Muscle of leg (tissue), 11 donors: ENCODE results near the gene PLD4. TPM values are rescaled to one million over a fixed set of nuclear protein-coding genes. Genes with fewer than 3 reads are reported as not detected.
A peak's percentile ranks its signal among the peaks of the same experiment; 100 is the strongest.

ENCODE experiments used
- DNase-seq: peaks from one replicate; pipeline ENCODE4 v3.0.0; 2013
- H3K27ac ChIP-seq: one replicate; pipeline ENCODE4 v1.5.1; 2013; ENCODE audit warnings: mild to moderate bottlenecking, low read length, control low read depth
- H3K27me3 ChIP-seq: one replicate; pipeline ENCODE4 v1.6.1; 2013; ENCODE audit warnings: low read length; ENCODE audit not compliant: control insufficient read depth, insufficient read depth
- H3K36me3 ChIP-seq: one replicate; pipeline ENCODE4 v1.6.1; 2013; ENCODE audit warnings: low read length; ENCODE audit not compliant: control insufficient read depth, insufficient read depth
- H3K4me1 ChIP-seq: one replicate; pipeline ENCODE4 v1.6.1; 2013; ENCODE audit warnings: low read length; ENCODE audit not compliant: control insufficient read depth, insufficient read depth
- H3K4me3 ChIP-seq: one replicate; pipeline ENCODE4 v1.5.1; 2013; ENCODE audit warnings: low read length, control low read depth
- H3K9me3 ChIP-seq: replicated peaks from 2 replicates; pipeline ENCODE4 v1.6.1; 2013; ENCODE audit warnings: low read depth, low read length; ENCODE audit not compliant: control insufficient read depth
- WGBS: methylation state at CpG from one replicate; pipeline ENCODE4 v1.1.5; 2013; ENCODE audit warnings: missing lambda C conversion rate; ENCODE audit not compliant: insufficient coverage; 5-methylcytosine and 5-hydroxymethylcytosine counted together
- polyA plus RNA-seq, 8 donors: library from polyadenylated mRNA; unstranded; fragments of 120-200 nt; gene quantifications; one replicate each; pipeline versions ENCODE4 v1.2.1 to v1.2.3, GENCODE V29; 2013; ENCODE audit warnings: inconsistent platforms in 1 of 8, low replicate concordance in 1 of 8; ENCODE audit not compliant: insufficient read length in 8 of 8, insufficient read depth in 1 of 8
- total RNA-seq: library from RNA; stranded (reverse); fragments of 120-200 nt; gene quantifications from one replicate; pipeline ENCODE4 v1.2.4, GENCODE V29; 2013

PLD4 gene
- total and polyA plus RNA-seq, 9 donors, result 3.1 to 9.7 (median 6.3) TPM

DNA sequence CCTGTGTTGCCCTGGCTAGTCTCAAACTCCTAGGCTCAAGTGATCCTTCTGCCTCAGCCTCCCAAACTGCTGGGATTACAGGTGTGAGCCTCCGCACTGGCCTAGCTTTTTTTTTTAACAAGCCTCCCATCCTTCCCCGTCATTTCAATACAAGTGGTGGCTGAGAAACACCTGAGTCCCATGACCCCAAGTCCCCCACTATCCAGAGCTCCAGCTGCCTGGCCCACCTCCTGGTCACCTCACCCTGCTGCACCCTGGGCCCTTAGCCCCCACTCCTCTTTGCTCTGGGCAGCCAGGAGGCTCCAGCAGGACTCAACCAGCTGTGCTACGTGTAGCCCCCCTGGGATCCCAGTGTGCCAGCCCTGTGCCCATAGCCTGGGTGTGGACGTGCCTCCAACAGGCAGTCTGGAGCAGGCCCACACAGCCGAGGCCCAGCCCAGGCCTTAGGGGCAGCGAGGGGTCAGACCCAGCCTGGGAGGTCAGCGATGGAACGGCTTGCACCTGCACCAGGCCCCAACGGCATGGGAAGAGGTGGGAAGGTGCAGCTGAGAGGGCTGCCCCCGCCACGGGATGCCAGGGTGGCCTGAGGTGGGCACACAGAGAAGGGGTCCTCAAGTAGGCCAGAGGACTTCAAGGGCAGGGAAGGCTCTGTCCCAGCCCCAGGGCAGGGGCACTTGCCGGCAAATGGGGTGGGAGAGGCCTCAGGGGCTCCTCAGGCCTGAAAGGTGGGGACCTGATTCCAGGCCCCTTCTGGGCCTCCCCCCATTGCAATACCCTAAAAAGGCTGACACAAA is 47.0 kb downstream of the PLD4 start:
- H3K36me3 ChIP-seq, result no peaks in the 10 kb centered on the region
- no peak overlapping the region for H3K4me3 ChIP-seq
- 79% methylated on average over 10 of the region's 12 CpGs for WGBS
- H3K27ac ChIP-seq, result peak overlapping the region; percentile 40
- DNase-seq, result peak; percentile 10
- H3K9me3 ChIP-seq, result no peaks in the 10 kb centered on the region
- peaks cover 19% of the 10 kb centered on the region for H3K27me3 ChIP-seq
- H3K4me1 ChIP-seq, result peaks cover 87% of the 10 kb centered on the region

DNA sequence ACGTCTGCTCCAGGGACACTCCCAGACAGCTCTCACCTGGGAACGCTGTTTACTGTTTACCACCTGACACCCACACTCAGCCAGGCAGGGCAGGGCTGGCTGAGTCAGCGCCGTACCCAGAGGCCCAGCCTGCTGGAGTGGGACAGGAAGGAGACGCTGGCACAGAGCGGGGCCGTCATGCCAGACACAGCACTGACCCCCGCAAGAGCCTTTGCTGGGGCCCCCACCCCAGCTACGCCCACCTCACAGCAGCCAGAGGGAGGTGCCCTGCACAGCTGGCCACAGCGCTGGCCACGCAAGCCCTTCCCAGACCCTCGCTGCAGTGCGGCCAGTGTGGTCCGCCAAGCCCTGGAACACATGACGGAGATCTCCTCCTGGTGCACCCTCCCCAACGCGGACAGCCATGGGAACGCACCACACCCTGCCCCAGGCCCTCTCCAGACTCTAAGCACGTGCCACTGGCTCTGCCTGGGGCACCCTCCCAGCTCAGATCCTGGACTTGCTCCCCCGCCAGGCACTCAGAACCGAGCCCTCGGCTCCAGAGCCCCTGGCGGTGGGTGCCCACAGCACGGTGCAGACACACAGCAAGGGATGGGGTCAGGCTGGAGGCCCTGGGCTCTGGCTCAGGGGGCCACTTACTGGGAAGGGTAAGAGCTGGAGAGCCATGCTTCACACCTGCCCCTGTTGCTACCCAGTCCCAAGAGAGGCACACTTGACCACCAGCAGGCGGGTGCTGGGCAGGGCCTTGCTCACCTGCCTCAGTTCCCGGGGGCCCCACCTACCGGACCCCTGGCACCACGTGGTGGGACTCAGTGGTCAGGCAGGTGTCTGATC is 47.8 kb downstream of the PLD4 start:
- WGBS, result 66% methylated on average over 20 of the region's 28 CpGs
- Histone ChIP-seq H3K27ac (peak overlapping the region; percentile 78), H3K27me3 (peaks cover 21% of the 10 kb centered on the region), H3K4me3 (no peak overlapping the region), H3K36me3 (no peaks in the 10 kb centered on the region), H3K9me3 (no peaks in the 10 kb centered on the region), H3K4me1 (peaks cover 87% of the 10 kb centered on the region)
- DNase-seq, result peak; percentile 73

DNA sequence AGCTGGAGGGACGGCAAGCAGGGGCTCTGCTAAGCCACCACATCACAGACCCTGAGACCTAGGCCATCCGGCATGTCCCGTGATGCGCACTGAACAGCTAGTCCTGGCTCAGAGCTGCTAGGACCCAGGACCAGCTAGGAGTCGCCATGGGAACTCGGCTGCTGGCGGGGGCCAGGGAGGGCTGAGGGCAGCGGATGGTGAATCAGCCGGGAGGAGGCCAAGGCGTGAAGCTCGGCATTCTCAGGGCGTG is 48.4 kb downstream of the PLD4 start:
- peak; percentile 79 for DNase-seq

DNA sequence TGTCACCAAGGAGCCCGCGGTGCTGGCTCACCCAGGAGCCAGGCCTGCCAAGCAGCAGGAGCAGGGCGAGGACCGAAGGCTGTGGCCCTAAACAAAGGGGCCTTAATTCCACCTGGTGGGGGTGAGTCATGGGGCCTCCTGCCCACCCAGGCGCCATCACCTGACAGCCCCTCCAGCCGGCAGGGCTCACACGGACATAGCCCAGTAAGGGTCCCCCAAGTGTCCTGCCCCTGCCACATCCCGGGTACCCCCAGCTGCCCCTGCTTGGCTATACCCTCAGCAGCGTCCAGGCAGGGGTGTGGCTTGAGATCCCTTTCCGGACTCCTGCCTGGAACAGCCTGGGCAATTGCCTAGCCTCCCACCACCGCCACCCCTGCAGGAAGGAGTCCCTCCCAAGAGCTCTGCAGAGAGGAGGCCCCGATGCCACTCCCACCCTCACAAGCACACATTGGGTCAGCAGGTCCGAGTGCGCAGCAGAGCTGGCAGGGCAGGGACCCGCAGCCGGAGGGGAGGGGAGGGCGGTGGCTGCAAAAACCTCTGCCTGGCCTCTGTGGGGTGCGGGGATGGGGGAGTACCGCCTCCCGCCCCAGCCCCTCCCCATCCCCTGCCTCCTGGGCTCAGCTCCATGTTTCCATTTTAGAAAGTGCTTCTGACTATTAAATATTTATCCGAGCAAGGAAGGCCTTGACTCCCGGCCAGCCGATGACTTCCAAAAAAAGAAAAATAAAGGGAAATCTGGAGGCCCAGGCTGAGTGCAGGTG is 48.9 kb downstream of the PLD4 start:
- H3K27ac ChIP-seq, result peak overlapping the region; percentile 78
- no peak overlapping the region for H3K4me3 ChIP-seq
- peaks cover 82% of the 10 kb centered on the region for H3K4me1 ChIP-seq
- peak; percentile 95 for DNase-seq
- H3K9me3 ChIP-seq, result no peaks in the 10 kb centered on the region
- 29% methylated on average over 12 of the region's 23 CpGs for WGBS
- peaks cover 20% of the 10 kb centered on the region for H3K27me3 ChIP-seq
- no peaks in the 10 kb centered on the region for H3K36me3 ChIP-seq

More for the DNA sequence above, 48.4 kb downstream of the PLD4 start:
- peaks cover 84% of the 10 kb centered on the region for H3K4me1 ChIP-seq
- H3K36me3 ChIP-seq, result no peaks in the 10 kb centered on the region
- H3K27me3 ChIP-seq, result peaks cover 22% of the 10 kb centered on the region
- H3K9me3 ChIP-seq, result no peaks in the 10 kb centered on the region
- H3K27ac ChIP-seq, result peak overlapping the region; percentile 78
- 58% methylated on average over 8 of the region's 12 CpGs for WGBS
- H3K4me3 ChIP-seq, result no peak overlapping the region

DNA sequence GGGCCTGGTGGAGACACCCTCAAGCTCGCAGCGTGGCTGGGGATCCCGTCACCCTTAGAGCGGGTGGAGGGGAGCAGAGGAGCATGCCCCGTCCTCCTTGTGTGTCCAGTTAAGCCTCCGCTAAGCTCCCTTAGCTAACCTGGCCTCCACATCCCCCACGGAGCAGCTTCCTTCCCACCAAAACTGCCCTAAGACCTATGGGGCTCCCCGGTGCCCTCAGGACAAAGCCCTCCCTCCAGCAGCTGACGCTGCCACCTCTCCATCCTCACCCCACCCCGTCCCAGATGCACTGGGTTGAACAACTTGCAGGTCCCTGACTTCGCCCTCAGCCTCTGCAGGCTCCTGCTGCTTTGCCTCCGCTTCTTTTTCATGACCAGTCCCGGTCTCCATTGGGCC is 49.5 kb downstream of the PLD4 start:
- H3K4me3 ChIP-seq, result no peak overlapping the region
- WGBS, result 57% methylated on average over 9 of the region's 13 CpGs
- H3K27ac ChIP-seq, result peak overlapping the region; percentile 72
- peaks cover 19% of the 10 kb centered on the region for H3K27me3 ChIP-seq
- H3K9me3 ChIP-seq, result no peaks in the 10 kb centered on the region
- peaks cover 82% of the 10 kb centered on the region for H3K4me1 ChIP-seq
- DNase-seq, result no peak
- no peaks in the 10 kb centered on the region for H3K36me3 ChIP-seq

DNA sequence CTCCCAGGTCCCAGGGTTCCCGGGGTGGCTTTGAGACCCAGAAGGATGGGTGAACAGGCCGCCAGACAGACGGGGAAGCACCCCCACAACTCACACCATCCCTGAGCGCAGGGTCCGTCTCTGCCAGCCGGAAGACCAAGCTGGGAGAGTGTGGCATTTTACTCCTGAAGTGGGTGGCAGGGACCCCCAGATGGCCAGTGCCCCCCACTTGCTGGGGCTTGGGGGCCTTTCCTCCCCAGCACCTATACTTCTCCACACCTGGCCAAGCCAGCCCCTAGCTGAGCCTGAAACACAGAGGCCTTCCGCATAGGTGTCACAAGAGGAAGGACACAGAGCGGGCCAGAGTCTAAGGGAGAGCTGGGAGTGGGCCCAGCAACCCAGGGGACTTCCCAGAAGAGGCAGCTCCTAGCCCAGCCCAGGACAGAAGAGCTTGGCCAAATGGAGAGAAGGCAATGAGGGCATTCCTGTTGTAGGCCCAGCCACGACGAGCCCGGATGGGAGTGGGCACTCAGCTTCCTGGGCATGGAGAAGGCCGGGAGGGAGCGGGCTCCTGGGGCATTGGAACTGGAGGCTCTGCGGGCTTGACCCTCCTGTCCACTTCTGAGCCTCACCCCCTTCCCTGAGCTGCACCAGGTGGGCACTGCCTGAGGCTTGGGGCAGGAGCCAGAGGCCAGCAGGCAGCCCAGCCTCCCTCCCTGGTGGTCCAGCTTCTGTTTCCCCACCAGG is 50.1 kb downstream of the PLD4 start:
- H3K27me3 ChIP-seq, result peaks cover 21% of the 10 kb centered on the region
- DNase-seq, result peak; percentile 12
- whole genome bisulfite sequencing, result 94% methylated on average over 9 of the region's 14 CpGs
- H3K36me3 ChIP-seq, result no peaks in the 10 kb centered on the region
- H3K4me1 ChIP-seq, result peaks cover 80% of the 10 kb centered on the region
- H3K4me3 ChIP-seq, result no peak overlapping the region
- H3K9me3 ChIP-seq, result no peaks in the 10 kb centered on the region
- no peak overlapping the region for H3K27ac ChIP-seq

DNA sequence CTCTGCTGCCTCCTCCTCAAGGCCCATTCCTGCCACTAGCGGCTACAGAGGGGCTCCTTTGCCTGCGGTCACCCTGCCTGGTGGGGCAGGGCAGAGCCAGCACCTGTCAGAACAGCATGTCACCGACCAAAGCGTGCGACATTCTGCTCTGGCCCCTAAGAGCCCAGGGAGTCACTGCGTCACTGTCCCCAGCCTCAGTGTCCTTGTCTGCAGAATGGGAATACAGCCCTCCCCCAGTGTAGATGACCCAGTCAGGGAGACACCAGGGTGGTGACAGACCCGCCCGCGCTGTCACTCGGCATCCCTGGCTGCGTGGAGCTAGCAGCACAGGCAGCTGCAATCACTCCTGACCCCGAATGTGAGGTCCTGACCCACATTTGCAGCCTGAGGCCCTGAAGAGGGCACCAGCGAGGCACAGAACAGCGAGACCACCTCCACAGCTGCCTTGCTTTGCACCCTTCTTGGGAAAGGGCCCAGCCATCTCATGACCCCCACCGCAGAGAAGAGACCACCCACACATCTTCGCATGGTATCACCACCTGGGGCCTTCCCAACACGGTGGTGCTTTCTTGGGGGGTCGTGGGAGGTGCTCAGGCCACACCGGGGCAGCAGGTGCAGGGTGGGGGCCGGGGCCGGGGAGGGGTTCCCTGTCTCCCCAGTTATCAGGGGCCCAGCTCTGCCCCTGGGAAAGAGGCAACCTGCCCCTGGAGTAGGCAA is 51.0 kb downstream of the PLD4 start:
- peaks cover 21% of the 10 kb centered on the region for H3K27me3 ChIP-seq
- peaks cover 80% of the 10 kb centered on the region for H3K4me1 ChIP-seq
- H3K36me3 ChIP-seq, result no peaks in the 10 kb centered on the region
- H3K9me3 ChIP-seq, result no peaks in the 10 kb centered on the region
- DNase-seq, result peak; percentile 21
- no peak overlapping the region for H3K27ac ChIP-seq
- 62% methylated on average over 17 of the region's 21 CpGs for WGBS
- no peak overlapping the region for H3K4me3 ChIP-seq

DNA sequence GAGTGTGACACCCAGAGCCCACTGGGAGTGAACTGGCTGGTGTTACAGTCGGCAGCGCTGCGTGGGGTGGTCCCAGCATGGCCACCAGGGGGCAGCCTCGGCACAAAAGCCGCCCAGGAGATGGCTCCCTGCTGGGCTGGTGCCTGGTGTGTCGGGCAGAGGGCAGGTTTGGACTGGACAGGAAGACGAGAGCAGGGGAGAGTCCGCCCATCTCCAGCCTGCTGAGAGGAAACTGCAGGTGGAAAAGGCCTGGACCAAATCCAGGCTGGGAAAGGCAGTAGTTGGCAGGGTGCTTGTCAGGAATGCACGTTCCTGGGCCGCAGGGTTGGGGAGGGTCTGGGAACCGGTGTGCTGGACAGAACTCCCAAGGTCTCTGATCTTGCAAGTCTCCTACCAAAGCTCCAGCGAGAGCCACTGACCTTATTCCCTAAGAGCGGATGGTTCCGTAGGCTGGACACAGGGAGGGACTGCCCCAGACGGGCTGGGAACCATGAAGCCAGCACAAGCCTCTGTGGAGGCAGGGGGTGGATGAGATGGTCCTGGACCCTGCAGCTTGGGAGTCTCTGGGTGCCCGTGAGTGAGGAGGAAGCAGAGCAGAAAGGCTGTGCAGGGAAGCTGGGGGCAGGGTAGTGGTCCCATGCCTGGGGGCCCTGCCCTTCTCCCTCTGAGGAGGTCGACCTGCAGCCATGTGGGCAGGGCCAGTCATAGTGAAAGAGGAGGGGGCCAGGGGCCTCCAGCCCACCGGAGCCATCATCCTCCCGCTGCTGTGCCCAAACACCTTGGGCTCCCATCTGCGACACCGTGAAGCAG is 51.7 kb downstream of the PLD4 start:
- H3K36me3 ChIP-seq, result no peaks in the 10 kb centered on the region
- peaks cover 21% of the 10 kb centered on the region for H3K27me3 ChIP-seq
- DNase-seq, result peak; percentile 69
- H3K4me3 ChIP-seq, result no peak overlapping the region
- 45% methylated on average over 18 of the region's 21 CpGs for WGBS
- peaks cover 81% of the 10 kb centered on the region for H3K4me1 ChIP-seq
- H3K9me3 ChIP-seq, result no peaks in the 10 kb centered on the region
- no peak overlapping the region for H3K27ac ChIP-seq
